Sigmoid colon (tissue), 7 donors: ENCODE results near the gene ZNF606. TPM values are rescaled to one million over a fixed set of nuclear protein-coding genes. Genes with fewer than 3 reads are reported as not detected.

ENCODE experiments used
- DNase-seq: peaks from one replicate; pipeline ENCODE4 v3.0.0-alpha.2; 2019
- H3K27ac ChIP-seq, 4 donors: fragments of 200-600 bp; sonication (generic); one replicate each; pipeline ENCODE4 v1.5.1; 2016 to 2019; ENCODE audit warnings: mild to moderate bottlenecking in 1 of 4
- H3K27me3 ChIP-seq, 3 donors: fragments of 200-600 bp; sonication (generic); one replicate each; pipeline ENCODE4 v1.5.1; 2019; ENCODE audit warnings: mild to moderate bottlenecking in 1 of 3
- H3K36me3 ChIP-seq, 4 donors: fragments of 200-600 bp; sonication (generic); one replicate each; pipeline ENCODE4 v1.5.1; 2016 to 2019
- H3K4me1 ChIP-seq, 4 donors: fragments of 200-600 bp; sonication (generic); one replicate each; pipeline ENCODE4 v1.5.1; 2017 to 2019
- H3K4me3 ChIP-seq, 4 donors: fragments of 200-600 bp; sonication (generic); one replicate each; pipeline ENCODE4 v1.5.1; 2017 to 2019; ENCODE audit warnings: mild to moderate bottlenecking in 2 of 4, moderate library complexity in 1 of 4
- H3K9me3 ChIP-seq, 4 donors: fragments of 200-600 bp in 3 of 4; sonication (generic) in 3 of 4; one replicate each; pipeline versions ENCODE4 v1.5.1 to v1.6.1; 2013 to 2019
- CTCF ChIP-seq, 4 experiments: fragments of 450-650 bp in 3 of 4; fragments of 200-600 bp in 1 of 4; IDR thresholded peaks; one replicate each; pipeline ENCODE4 v1.5.1; 2016 to 2019; ENCODE audit warnings: antibody characterized with exemption in 4 of 4, mild to moderate bottlenecking in 3 of 4, moderate library complexity in 2 of 4
- EP300 ChIP-seq, 4 donors: sonication (generic); formaldehyde crosslinking; IDR thresholded peaks; one replicate each; pipeline ENCODE4 v1.6.1; 2017; ENCODE audit warnings: antibody characterized with exemption in 4 of 4
- POLR2A ChIP-seq, 2 donors: fragments of 450-650 bp; IDR thresholded peaks; one replicate each; pipeline ENCODE4 v1.6.1; 2016; ENCODE audit warnings: antibody characterized with exemption in 2 of 2, mild to moderate bottlenecking in 2 of 2, moderate library complexity in 2 of 2
- POLR2AphosphoS5 ChIP-seq, 4 donors: sonication (generic); formaldehyde crosslinking; IDR thresholded peaks; one replicate each; pipeline ENCODE4 v1.6.1; 2017; ENCODE audit warnings: antibody characterized with exemption in 4 of 4
- WGBS, 2 donors: extraction: QIAGEN DNeasy Blood & Tissue Kit; methylation state at CpG; one replicate each; pipeline ENCODE4 v1.1.7; 2013; 5-methylcytosine and 5-hydroxymethylcytosine counted together
- intact Hi-C: fragments of 100-400 bp; cut with DNase I; formaldehyde crosslinking; loops from one replicate; pipeline ENCODE4 v1.15.1; 2023
- polyA plus RNA-seq, 3 donors: library from polyadenylated mRNA; stranded (reverse); fragments of 200-250 nt; gene quantifications; one replicate each; pipeline ENCODE4 v1.2.3, GENCODE V29; 2013
- total RNA-seq, 4 donors: library from RNA; depleted of rRNA; stranded (reverse); fragments of >200 nt; gene quantifications; one replicate each; pipeline ENCODE4 v1.1.0, GENCODE V29; 2016
- donor health status: healthy with polysubstance abuse.
- donor health status: Bipolar disorder and iron deficiency.
- donor health status: healthy.

The ZNF606 gene
- total and polyA plus RNA-seq, 7 donors: 1.8 to 32.1 (median 9.8) TPM

DNA sequence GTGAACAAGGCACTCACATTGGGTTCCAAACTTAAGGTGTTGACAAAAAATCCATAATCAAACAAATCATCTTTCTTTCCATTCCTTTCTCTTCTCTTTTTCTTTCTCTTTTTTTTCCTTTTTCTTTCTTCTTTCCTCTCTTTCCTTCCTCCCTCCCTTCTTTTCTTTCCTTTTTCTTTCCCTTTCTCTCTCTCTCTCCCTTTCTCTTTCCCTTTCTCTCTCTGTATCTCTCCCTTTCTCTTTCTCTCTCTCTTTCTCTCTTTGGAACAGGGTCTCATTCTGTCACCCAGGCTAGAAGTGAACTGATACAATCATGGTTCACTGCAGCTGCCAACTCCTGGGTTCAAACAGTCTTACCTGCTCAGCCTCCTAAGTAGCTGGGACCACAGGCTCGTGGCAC is 40.8 kb downstream of the ZNF606 start:
- no peak for TF ChIP-seq POLR2A (IDR thresholded peaks at IDR 0.05)
- TF ChIP-seq CTCF (IDR thresholded peaks at IDR 0.05): no peak
- TF ChIP-seq EP300 (IDR thresholded peaks at IDR 0.05): no peak
- TF ChIP-seq POLR2AphosphoS5 (IDR thresholded peaks at IDR 0.05): no peak
- Histone ChIP-seq H3K4me1 (no peaks in the 10 kb centered on the region), H3K9me3 (peaks cover 7 to 39% (median 33%) of the 10 kb centered on the region in 4 donors), H3K27me3 (no peaks in the 10 kb centered on the region), H3K36me3 (peaks cover 0 to 17% (median 7%) of the 10 kb centered on the region in 4 donors), H3K27ac (no peak overlapping the region), H3K4me3 (no peak overlapping the region)
- intact Hi-C loops: no loop called here
- no peak for DNase-seq
- 79 to 90% methylated on average over 1 of the region's 1 CpG for WGBS, 2 donors

- Histone ChIP-seq H3K36me3 (no peaks in the 10 kb centered on the region), H3K27me3 (no peaks in the 10 kb centered on the region), H3K27ac (no peak overlapping the region), H3K4me1 (no peaks in the 10 kb centered on the region), H3K9me3 (peaks cover 5 to 29% (median 11%) of the 10 kb centered on the region in 4 donors), H3K4me3 (no peak overlapping the region)
- WGBS, 2 donors: 92% methylated on average over 4 of the region's 4 CpGs
- TF ChIP-seq POLR2AphosphoS5 (IDR thresholded peaks at IDR 0.05): no peak
- no peak for TF ChIP-seq CTCF (IDR thresholded peaks at IDR 0.05)
- no peak for TF ChIP-seq EP300 (IDR thresholded peaks at IDR 0.05)
- no peak for TF ChIP-seq POLR2A (IDR thresholded peaks at IDR 0.05)
- DNase-seq: no peak
- intact Hi-C loops: no loop called here
Measured at GRCh38 chr19:57954996-57955395, 47.6 kb downstream of the ZNF606 start.

DNA sequence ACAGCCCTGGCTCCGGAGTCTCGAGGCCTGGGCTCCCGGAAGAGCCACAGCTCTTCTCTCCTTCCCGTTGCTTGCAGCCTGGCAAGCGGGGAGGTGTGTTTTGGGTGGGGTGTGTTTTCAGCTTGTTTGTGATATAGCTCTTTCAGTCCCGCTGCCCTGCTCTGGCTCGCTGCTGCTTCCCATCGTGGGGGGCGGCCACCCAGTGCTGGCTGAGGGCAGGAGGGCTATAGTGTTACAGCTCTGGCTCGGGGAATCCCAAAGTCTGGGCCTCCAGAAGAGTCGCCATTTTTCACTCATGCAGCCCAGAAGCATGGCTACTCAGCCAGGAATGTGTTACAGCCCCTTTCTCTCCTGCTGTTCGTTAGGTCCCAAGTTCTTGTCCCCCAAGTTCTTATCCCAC is 52.9 kb downstream of the ZNF606 start:
- TF ChIP-seq EP300 (IDR thresholded peaks at IDR 0.05) (no peak), CTCF (IDR thresholded peaks at IDR 0.05) (no peak), POLR2A (IDR thresholded peaks at IDR 0.05) (no peak), POLR2AphosphoS5 (IDR thresholded peaks at IDR 0.05) (no peak)
- H3K9me3 ChIP-seq: peaks cover 0 to 20% (median under 1%) of the 10 kb centered on the region in 4 donors
- intact Hi-C loops: loop anchor here (5.0 kb wide), 1 partner anchor 53 kb away; the partner anchor contains the start of gene ZNF606
- DNase-seq: no peak
- H3K27ac ChIP-seq: no peak overlapping the region
- 94 to 97% methylated on average over 12 of the region's 12 CpGs for WGBS, 2 donors
- peaks cover 0 to under 1% (median 0%) of the 10 kb centered on the region in 4 donors for H3K36me3 ChIP-seq
- H3K27me3 ChIP-seq: no peaks in the 10 kb centered on the region
- no peak overlapping the region for H3K4me3 ChIP-seq
- H3K4me1 ChIP-seq: peaks cover 0 to 16% (median 12%) of the 10 kb centered on the region in 4 donors

DNA sequence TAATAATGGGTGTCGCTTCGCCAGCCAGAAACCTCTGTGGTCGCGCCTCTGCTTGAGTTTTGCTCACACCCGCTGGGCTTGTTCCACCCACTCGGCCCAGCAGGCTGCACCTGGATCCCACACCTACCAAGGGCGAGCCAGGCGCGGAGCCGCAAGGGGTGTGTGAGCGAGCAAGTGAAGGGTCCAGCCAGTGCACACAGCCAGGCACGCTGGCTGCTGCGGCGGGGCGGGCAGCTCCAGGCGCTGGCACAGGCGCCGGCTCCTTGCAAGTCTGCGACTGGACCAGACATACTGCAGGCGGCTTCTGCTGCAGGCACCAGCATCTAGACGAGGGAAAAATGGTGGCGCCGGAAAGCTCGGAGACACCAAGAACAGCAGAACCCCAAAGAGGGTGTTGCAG is 53.3 kb downstream of the ZNF606 start:
- 95 to 97% methylated on average over 24 of the region's 24 CpGs for WGBS, 2 donors
- Histone ChIP-seq H3K4me1 (peaks cover 0 to 16% (median 12%) of the 10 kb centered on the region in 4 donors), H3K4me3 (no peak overlapping the region), H3K9me3 (peaks cover 0 to 20% (median under 1%) of the 10 kb centered on the region in 4 donors), H3K36me3 (peaks cover 0 to 4% (median 2%) of the 10 kb centered on the region in 4 donors), H3K27me3 (no peaks in the 10 kb centered on the region), H3K27ac (no peak overlapping the region)
- intact Hi-C loops: loop anchor here (5.0 kb wide), 1 partner anchor 53 kb away; the partner anchor contains the start of gene ZNF606
- no peak for TF ChIP-seq CTCF (IDR thresholded peaks at IDR 0.05)
- no peak for DNase-seq
